Tibial nerve (tissue), 4 donors: ENCODE results near the gene TRIM52. TPM values are rescaled to one million over a fixed set of nuclear protein-coding genes. Genes with fewer than 3 reads are reported as not detected.

Experiments
- DNase-seq, 2 donors: peaks; one replicate each; pipeline ENCODE4 v3.0.0-alpha.2; 2019; ENCODE audit warnings: low spot score in 2 of 2
- H3K27ac ChIP-seq, 4 donors: fragments of 200-600 bp; sonication (generic) in 3 of 4; one replicate each; pipeline ENCODE4 v1.5.1; 2017 to 2019; ENCODE audit warnings: mild to moderate bottlenecking in 1 of 4
- H3K27me3 ChIP-seq, 2 donors: fragments of 200-600 bp; sonication (generic) in 1 of 2; one replicate each; pipeline versions ENCODE4 v1.5.1 to v1.6.0; 2017 to 2019
- H3K36me3 ChIP-seq, 3 donors: fragments of 200-600 bp; sonication (generic); one replicate each; pipeline ENCODE4 v1.5.1; 2018 to 2019
- H3K4me1 ChIP-seq, 4 donors: fragments of 200-600 bp; sonication (generic) in 3 of 4; one replicate each; pipeline ENCODE4 v1.5.1; 2017 to 2019
- H3K4me3 ChIP-seq, 4 donors: fragments of 200-600 bp; sonication (generic) in 3 of 4; one replicate each; pipeline ENCODE4 v1.5.1; 2017 to 2019; ENCODE audit warnings: mild to moderate bottlenecking in 1 of 4, moderate library complexity in 1 of 4
- H3K9me3 ChIP-seq, 4 donors: fragments of 200-600 bp; sonication (generic) in 3 of 4; one replicate each; pipeline ENCODE4 v1.5.1; 2017 to 2019
- EP300 ChIP-seq, 2 donors: sonication (generic); formaldehyde crosslinking; IDR thresholded peaks; one replicate each; pipeline ENCODE4 v1.6.1; 2017; ENCODE audit warnings: antibody characterized with exemption in 2 of 2, mild to moderate bottlenecking in 1 of 2
- POLR2A ChIP-seq, 2 donors: fragments of 450-650 bp; IDR thresholded peaks; one replicate each; pipeline ENCODE4 v1.6.1; 2017; ENCODE audit warnings: antibody characterized with exemption in 2 of 2, mild to moderate bottlenecking in 2 of 2, moderate library complexity in 2 of 2
- WGBS, 2 donors: methylation state at CpG; one replicate each; pipeline ENCODE4 v1.1.5; 2018; 5-methylcytosine and 5-hydroxymethylcytosine counted together
- total RNA-seq, 4 donors: library from RNA; depleted of rRNA; stranded (reverse); fragments of >200 nt; gene quantifications; one replicate each; pipeline ENCODE4 v1.1.0, GENCODE V29; 2016
- TF ChIP-seq, protein P1 (sequence below), 5 experiments: fragments of 200-600 bp in 3 of 5; fragments of 450-650 bp in 2 of 5; sonication (generic) in 3 of 5; IDR thresholded peaks; one replicate each; pipeline ENCODE4 v1.5.1; 2016 to 2019; ENCODE audit warnings: antibody characterized with exemption in 5 of 5, mild to moderate bottlenecking in 3 of 5, moderate library complexity in 2 of 5

Gene TRIM52
- total RNA-seq, 4 donors from 2014 or later = 12.3 to 20.3 (median 16.4) TPM

DNA sequence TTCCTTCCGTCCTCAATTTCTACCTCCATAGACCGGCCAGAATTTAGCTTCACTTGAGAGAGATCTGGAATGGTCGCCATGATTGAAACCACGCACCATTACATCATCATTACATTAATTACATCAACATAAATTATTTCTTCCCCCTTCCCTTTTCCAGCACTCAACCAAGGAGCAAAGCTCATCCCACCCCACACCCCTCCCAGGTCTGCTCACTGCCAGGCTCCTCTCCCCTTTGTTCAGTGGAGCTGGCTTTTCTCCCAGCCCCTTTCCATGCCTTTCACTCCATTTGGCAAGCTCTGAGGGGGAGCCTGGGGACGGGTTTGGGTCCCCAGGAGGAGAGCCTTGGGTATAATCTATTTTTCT, 25.6 kb downstream of the TRIM52 start:
- Histone ChIP-seq H3K27ac (no peak overlapping the region), H3K9me3 (no peaks in the 10 kb centered on the region), H3K27me3 (no peaks in the 10 kb centered on the region), H3K4me1 (peaks cover 0 to 12% (median 0%) of the 10 kb centered on the region in 4 donors), H3K4me3 (no peak overlapping the region), H3K36me3 (peaks cover 22 to 99% (median 36%) of the 10 kb centered on the region in 3 donors)
- no peak for DNase-seq
- 68 to 78% methylated on average over 5 of the region's 5 CpGs for WGBS, 2 donors
- TF ChIP-seq, protein P1, sequence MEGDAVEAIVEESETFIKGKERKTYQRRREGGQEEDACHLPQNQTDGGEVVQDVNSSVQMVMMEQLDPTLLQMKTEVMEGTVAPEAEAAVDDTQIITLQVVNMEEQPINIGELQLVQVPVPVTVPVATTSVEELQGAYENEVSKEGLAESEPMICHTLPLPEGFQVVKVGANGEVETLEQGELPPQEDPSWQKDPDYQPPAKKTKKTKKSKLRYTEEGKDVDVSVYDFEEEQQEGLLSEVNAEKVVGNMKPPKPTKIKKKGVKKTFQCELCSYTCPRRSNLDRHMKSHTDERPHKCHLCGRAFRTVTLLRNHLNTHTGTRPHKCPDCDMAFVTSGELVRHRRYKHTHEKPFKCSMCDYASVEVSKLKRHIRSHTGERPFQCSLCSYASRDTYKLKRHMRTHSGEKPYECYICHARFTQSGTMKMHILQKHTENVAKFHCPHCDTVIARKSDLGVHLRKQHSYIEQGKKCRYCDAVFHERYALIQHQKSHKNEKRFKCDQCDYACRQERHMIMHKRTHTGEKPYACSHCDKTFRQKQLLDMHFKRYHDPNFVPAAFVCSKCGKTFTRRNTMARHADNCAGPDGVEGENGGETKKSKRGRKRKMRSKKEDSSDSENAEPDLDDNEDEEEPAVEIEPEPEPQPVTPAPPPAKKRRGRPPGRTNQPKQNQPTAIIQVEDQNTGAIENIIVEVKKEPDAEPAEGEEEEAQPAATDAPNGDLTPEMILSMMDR (IDR thresholded peaks at IDR 0.05) = no peak
- TF ChIP-seq POLR2A (IDR thresholded peaks at IDR 0.05) (no peak), EP300 (IDR thresholded peaks at IDR 0.05) (no peak)

DNA sequence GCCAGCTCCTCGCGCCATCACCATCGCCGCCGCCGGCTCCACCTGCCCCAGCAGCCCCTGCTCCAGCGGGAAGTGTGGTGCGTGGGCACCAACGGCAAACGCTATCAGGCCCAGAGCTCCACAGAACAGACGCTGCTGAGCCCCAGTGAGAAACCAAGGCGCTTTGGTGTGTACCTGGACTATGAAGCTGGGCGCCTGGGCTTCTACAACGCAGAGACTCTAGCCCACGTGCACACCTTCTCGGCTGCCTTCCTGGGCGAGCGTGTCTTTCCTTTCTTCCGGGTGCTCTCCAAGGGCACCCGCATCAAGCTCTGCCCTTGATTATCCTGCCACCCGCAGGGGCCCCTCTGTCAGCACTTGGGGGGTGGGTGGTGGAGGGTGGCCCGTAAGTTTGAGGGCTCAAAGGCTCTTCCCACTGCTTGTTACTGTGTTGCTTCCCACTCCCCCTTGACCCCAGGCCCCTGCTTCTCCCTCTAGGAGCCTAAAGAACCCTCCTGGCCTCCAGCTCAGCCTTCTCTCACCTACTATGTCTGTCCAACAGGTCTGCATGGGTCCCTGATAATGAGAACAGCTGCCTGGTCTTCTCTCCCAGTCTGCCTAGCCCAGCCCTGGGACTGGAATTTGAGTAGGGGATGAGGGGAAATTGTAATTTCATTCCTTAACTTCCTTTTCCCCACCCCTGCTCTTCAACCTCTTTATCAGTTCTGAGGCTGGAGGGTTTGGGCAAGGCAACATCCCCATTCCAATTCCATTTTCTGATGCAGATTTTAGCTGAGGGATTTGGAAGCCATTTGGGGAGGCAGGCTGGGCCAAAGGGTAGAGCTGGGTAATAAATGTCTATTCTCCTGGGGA, 26.3 kb downstream of the TRIM52 start:
- no peak for TF ChIP-seq EP300 (IDR thresholded peaks at IDR 0.05)
- TF ChIP-seq POLR2A (IDR thresholded peaks at IDR 0.05) = no peak
- TF ChIP-seq, protein P1 (IDR thresholded peaks at IDR 0.05) = no peak
- Histone ChIP-seq H3K9me3 (no peaks in the 10 kb centered on the region), H3K36me3 (peaks cover 20 to 93% (median 36%) of the 10 kb centered on the region in 3 donors), H3K4me3 (no peak overlapping the region), H3K27me3 (no peaks in the 10 kb centered on the region), H3K27ac (no peak overlapping the region), H3K4me1 (peaks cover 0 to 5% (median 0%) of the 10 kb centered on the region in 4 donors)
- WGBS, 2 donors = 77 to 85% methylated on average over 8 to 22 of the region's 22 CpGs
- DNase-seq = no peak

DNA sequence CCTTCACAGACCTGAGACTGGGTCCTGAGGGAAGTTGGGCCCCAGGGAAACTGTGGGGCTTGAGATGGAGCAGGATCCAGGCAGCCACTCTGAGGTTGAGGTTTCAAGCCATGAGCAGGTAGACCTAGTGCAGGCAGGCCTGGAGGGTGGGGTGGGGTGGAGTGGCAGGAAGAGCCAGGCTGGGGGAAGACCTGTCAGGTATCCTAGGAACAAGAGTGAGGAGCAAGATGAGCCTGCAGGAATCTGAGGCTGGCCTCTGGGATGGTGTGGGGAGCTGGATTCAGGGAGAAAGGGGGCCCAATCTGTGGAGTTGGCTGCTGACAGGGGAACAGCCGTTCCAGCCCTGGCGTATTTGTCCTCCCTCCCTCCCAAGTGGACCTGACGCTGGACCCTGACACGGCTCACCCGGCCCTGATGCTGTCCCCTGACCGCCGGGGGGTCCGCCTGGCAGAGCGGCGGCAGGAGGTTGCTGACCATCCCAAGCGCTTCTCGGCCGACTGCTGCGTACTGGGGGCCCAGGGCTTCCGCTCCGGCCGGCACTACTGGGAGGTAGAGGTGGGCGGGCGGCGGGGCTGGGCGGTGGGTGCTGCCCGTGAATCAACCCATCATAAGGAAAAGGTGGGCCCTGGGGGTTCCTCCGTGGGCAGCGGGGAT, 27.0 kb downstream of the TRIM52 start:
- no peak overlapping the region for H3K27ac ChIP-seq
- peaks cover 15 to 86% (median 28%) of the 10 kb centered on the region in 3 donors for H3K36me3 ChIP-seq
- WGBS, 2 donors = 77 to 93% methylated on average over 5 to 24 of the region's 24 CpGs
- no peaks in the 10 kb centered on the region for H3K4me1 ChIP-seq
- TF ChIP-seq, protein P1 (IDR thresholded peaks at IDR 0.05) = no peak
- TF ChIP-seq EP300 (IDR thresholded peaks at IDR 0.05) (no peak), POLR2A (IDR thresholded peaks at IDR 0.05) (no peak)
- DNase-seq = no peak
- H3K27me3 ChIP-seq = no peaks in the 10 kb centered on the region
- H3K9me3 ChIP-seq = no peaks in the 10 kb centered on the region
- H3K4me3 ChIP-seq = no peak overlapping the region

DNA sequence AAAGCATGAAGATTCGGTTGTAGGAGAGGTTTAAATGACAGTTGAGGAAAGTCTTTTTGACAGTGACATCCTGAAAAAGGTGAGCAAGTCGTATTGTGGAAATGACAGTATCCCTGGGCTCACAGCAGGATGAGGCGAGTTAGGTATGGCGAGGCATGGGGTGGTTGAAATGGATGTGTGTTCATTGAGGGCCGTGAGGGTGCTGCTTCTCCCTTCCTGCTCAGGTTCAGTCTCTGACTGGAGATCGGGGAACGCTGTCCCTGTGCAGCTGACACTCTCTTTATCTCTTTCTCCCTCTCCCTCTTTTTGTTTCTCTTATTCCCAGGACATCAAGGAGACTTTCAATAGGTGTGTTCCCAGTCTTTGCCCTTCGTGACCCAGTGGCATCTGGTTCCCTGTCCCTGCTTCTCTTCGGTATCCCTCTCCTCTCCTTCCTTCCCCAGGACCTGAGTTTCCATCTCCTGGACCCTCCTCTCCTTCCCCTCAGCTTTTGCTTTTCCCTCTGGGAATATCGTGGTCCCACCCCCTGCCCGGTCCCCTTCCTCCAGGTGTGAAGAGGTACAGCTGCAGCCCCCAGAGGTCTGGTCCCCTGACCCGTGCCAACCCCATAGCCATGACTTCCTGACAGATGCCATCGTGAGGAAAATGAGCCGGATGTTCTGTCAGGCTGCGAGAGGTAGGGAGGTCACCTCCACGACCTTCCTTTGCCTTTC, 27.7 kb downstream of the TRIM52 start:
- peaks cover 12 to 83% (median 21%) of the 10 kb centered on the region in 3 donors for H3K36me3 ChIP-seq

More for the DNA sequence above, 27.7 kb downstream of the TRIM52 start:
- Histone ChIP-seq H3K27ac (no peak overlapping the region), H3K4me1 (no peaks in the 10 kb centered on the region), H3K4me3 (no peak overlapping the region), H3K9me3 (no peaks in the 10 kb centered on the region), H3K27me3 (no peaks in the 10 kb centered on the region)
- 81 to 84% methylated on average over 16 of the region's 16 CpGs for WGBS, 2 donors
- TF ChIP-seq EP300 (IDR thresholded peaks at IDR 0.05) (no peak), POLR2A (IDR thresholded peaks at IDR 0.05) (no peak)
- TF ChIP-seq, protein P1 (IDR thresholded peaks at IDR 0.05) = no peak
- DNase-seq = no peak
